Natural killer cell (primary cell): Measurements from ENCODE around the gene SIGLEC1. TPM values are rescaled to one million over a fixed set of nuclear protein-coding genes. Genes with fewer than 3 reads are reported as not detected.
A peak's percentile ranks its signal among the peaks of the same experiment; 100 is the strongest.

Source experiments
- ATAC-seq, 3 donors: fragments of 150-1000 bp in 2 of 3; fragments of 200-7000 bp in 1 of 3; cut with Tn5 transposase; 1 replicate in 1 of 3; 2 replicates in 2 of 3; pipeline ENCODE4 v1.10.0; 2021; ENCODE audit warnings: mild to moderate bottlenecking in 2 of 3, moderate library complexity in 2 of 3
- DNase-seq, 2 donors: peaks; one replicate each; pipeline versions ENCODE4 v3.0.0 to v3.0.0-alpha.2; 2013 to 2021; ENCODE audit warnings: mixed read lengths in 1 of 2
- H3K27ac ChIP-seq: one replicate; pipeline ENCODE4 v1.5.1; 2013; ENCODE audit warnings: mild to moderate bottlenecking, low read length
- H3K27me3 ChIP-seq: one replicate; pipeline ENCODE4 v1.6.1; 2013; ENCODE audit warnings: low read length; ENCODE audit not compliant: control insufficient read depth, insufficient read depth
- H3K36me3 ChIP-seq: one replicate; pipeline ENCODE4 v1.6.1; 2013; ENCODE audit warnings: low read length; ENCODE audit not compliant: control insufficient read depth, insufficient read depth
- H3K4me1 ChIP-seq: one replicate; pipeline ENCODE4 v1.6.1; 2013; ENCODE audit warnings: low read length; ENCODE audit not compliant: control insufficient read depth, insufficient read depth
- H3K4me3 ChIP-seq: one replicate; pipeline ENCODE4 v1.5.1; 2013; ENCODE audit warnings: low read length
- H3K9me3 ChIP-seq: one replicate; pipeline ENCODE4 v1.6.1; 2013; ENCODE audit warnings: low read length; ENCODE audit not compliant: control insufficient read depth, insufficient read depth
- H3K27ac Mint-ChIP-seq, 2 donors: one replicate each; pipeline ENCODE4 v1.8.0; 2022; ENCODE audit warnings: mild to moderate bottlenecking in 2 of 2, mixed read lengths in 2 of 2, moderate library complexity in 1 of 2
- H3K27me3 Mint-ChIP-seq, 2 donors: one replicate each; pipeline ENCODE4 v1.8.0; 2022; ENCODE audit warnings: low read depth in 2 of 2, mixed read lengths in 2 of 2
- H3K36me3 Mint-ChIP-seq: one replicate; pipeline ENCODE4 v1.8.0; 2022; ENCODE audit warnings: mixed read lengths
- H3K4me1 Mint-ChIP-seq, 2 donors: one replicate each; pipeline ENCODE4 v1.8.0; 2022; ENCODE audit warnings: mixed read lengths in 2 of 2
- H3K4me3 Mint-ChIP-seq: one replicate; pipeline ENCODE4 v1.8.0; 2022; ENCODE audit warnings: mild to moderate bottlenecking, moderate library complexity, mixed read lengths
- H3K9me3 Mint-ChIP-seq, 2 donors: one replicate each; pipeline ENCODE4 v1.8.0; 2022; ENCODE audit warnings: mixed read lengths in 2 of 2
- whole genome bisulfite sequencing: methylation state at CpG from one replicate; pipeline ENCODE4 v1.1.7; 2013; ENCODE audit warnings: missing lambda C conversion rate; ENCODE audit not compliant: insufficient coverage; 5-methylcytosine and 5-hydroxymethylcytosine counted together
- intact Hi-C: fragments of 100-400 bp; cut with micrococcal nuclease; formaldehyde crosslinking; loops from one replicate; pipeline ENCODE4 v1.14.2; 2022
- total RNA-seq, 4 donors: library from RNA; stranded (reverse); fragments of 120-200 nt in 1 of 4; gene quantifications; one replicate each; pipeline versions ENCODE4 v1.2.3 to v1.2.4, GENCODE V29; 2013 to 2022
- TF ChIP-seq, protein P1 (sequence below): fragments of 200-600 bp; IDR thresholded peaks from one replicate; pipeline ENCODE4 v1.8.0; 2022; ENCODE audit warnings: antibody characterized with exemption

The SIGLEC1 gene
- total RNA-seq, 3 donors from 2014 or later (not counting 1 experiment from before 2014, with no cell fraction given), result 0.09 to 0.36 (median 0.30) TPM

- no peaks in the 10 kb centered on the region for H3K9me3 Mint-ChIP-seq
- Histone ChIP-seq H3K9me3 (peaks cover 7% of the 10 kb centered on the region), H3K36me3 (no peaks in the 10 kb centered on the region), H3K4me1 (no peaks in the 10 kb centered on the region), H3K27ac (no peak overlapping the region), H3K27me3 (no peaks in the 10 kb centered on the region), H3K4me3 (no peak overlapping the region)
- peak in 1 of 3 donors; percentile 12 for ATAC-seq
- WGBS, result 89% methylated on average over 23 of the region's 23 CpGs
- TF ChIP-seq, protein P1, sequence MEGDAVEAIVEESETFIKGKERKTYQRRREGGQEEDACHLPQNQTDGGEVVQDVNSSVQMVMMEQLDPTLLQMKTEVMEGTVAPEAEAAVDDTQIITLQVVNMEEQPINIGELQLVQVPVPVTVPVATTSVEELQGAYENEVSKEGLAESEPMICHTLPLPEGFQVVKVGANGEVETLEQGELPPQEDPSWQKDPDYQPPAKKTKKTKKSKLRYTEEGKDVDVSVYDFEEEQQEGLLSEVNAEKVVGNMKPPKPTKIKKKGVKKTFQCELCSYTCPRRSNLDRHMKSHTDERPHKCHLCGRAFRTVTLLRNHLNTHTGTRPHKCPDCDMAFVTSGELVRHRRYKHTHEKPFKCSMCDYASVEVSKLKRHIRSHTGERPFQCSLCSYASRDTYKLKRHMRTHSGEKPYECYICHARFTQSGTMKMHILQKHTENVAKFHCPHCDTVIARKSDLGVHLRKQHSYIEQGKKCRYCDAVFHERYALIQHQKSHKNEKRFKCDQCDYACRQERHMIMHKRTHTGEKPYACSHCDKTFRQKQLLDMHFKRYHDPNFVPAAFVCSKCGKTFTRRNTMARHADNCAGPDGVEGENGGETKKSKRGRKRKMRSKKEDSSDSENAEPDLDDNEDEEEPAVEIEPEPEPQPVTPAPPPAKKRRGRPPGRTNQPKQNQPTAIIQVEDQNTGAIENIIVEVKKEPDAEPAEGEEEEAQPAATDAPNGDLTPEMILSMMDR, result no peak
- intact Hi-C loops, result no loop called here
- no peaks in the 10 kb centered on the region for H3K36me3 Mint-ChIP-seq
- H3K27me3 Mint-ChIP-seq, result peaks cover 0 to 3% of the 10 kb centered on the region in 2 donors
- no peak overlapping the region for H3K4me3 Mint-ChIP-seq
- H3K4me1 Mint-ChIP-seq, result no peaks in the 10 kb centered on the region
- H3K27ac Mint-ChIP-seq, result no peak overlapping the region
- DNase-seq, result no peak
Measured at GRCh38 chr20:3692706-3693294, 19.6 kb downstream of the SIGLEC1 start.

- H3K4me1 Mint-ChIP-seq, result no peaks in the 10 kb centered on the region
- H3K27me3 ChIP-seq, result no peaks in the 10 kb centered on the region
- TF ChIP-seq, protein P1, result no peak
- H3K4me3 ChIP-seq, result no peak overlapping the region
- WGBS, result 86% methylated on average over 9 of the region's 9 CpGs
- peaks cover 7% of the 10 kb centered on the region for H3K9me3 ChIP-seq
- H3K27ac Mint-ChIP-seq, result no peak overlapping the region
- no peaks in the 10 kb centered on the region for H3K9me3 Mint-ChIP-seq
- H3K36me3 ChIP-seq, result no peaks in the 10 kb centered on the region
- H3K27ac ChIP-seq, result no peak overlapping the region
- ATAC-seq (no peak), DNase-seq (no peak)
- intact Hi-C loops, result no loop called here
- no peak overlapping the region for H3K4me3 Mint-ChIP-seq
- H3K4me1 ChIP-seq, result no peaks in the 10 kb centered on the region
- H3K27me3 Mint-ChIP-seq, result peaks cover 3 to 4% of the 10 kb centered on the region in 2 donors
- no peaks in the 10 kb centered on the region for H3K36me3 Mint-ChIP-seq
Measured at GRCh38 chr20:3691897-3692296, 20.5 kb downstream of the SIGLEC1 start.

- Histone ChIP-seq H3K27me3 (no peaks in the 10 kb centered on the region), H3K27ac (no peak overlapping the region), H3K4me1 (no peaks in the 10 kb centered on the region), H3K4me3 (no peak overlapping the region), H3K9me3 (peaks cover 2% of the 10 kb centered on the region), H3K36me3 (no peaks in the 10 kb centered on the region)
- H3K36me3 Mint-ChIP-seq, result no peaks in the 10 kb centered on the region
- DNase-seq (no peak), ATAC-seq (no peak)
- H3K9me3 Mint-ChIP-seq, result no peaks in the 10 kb centered on the region
- TF ChIP-seq, protein P1, result no peak
- H3K27me3 Mint-ChIP-seq, result peaks cover 7 to 10% of the 10 kb centered on the region in 2 donors
- no peak overlapping the region for H3K4me3 Mint-ChIP-seq
- intact Hi-C loops, result no loop called here
- 95% methylated on average over 16 of the region's 16 CpGs for WGBS
- no peak overlapping the region for H3K27ac Mint-ChIP-seq
- no peaks in the 10 kb centered on the region for H3K4me1 Mint-ChIP-seq
Measured at GRCh38 chr20:3691306-3691705, 21.1 kb downstream of the SIGLEC1 start.

DNA sequence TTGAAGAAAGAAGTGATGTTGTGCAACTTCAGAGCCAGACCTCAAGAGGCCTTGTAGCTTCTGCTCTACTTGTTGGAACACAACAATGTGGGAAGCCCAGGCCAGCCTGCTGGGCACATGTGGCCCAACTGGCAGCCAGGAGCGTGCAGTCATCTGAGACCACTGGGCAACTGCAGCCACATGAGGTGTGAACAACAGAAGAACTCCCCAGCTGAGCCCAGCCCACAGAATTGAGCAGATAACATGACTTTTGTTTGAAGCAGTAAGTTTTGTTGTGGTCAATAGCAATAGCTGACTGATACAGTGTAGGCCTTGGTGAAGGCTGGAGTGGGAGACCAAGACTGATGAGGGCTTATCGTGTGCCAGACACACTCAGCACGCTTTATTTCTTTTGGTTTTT is 22.0 kb downstream of the SIGLEC1 start:
- Mint-ChIP-seq H3K36me3 (no peaks in the 10 kb centered on the region), H3K9me3 (no peaks in the 10 kb centered on the region), H3K27me3 (peaks cover 14 to 19% of the 10 kb centered on the region in 2 donors), H3K4me3 (no peak overlapping the region), H3K27ac (no peak overlapping the region), H3K4me1 (no peaks in the 10 kb centered on the region)
- no peaks in the 10 kb centered on the region for H3K9me3 ChIP-seq
- no peak for DNase-seq
- TF ChIP-seq, protein P1, result no peak
- WGBS, result 83% methylated on average over 1 of the region's 3 CpGs
- no peaks in the 10 kb centered on the region for H3K36me3 ChIP-seq
- ATAC-seq, result no peak
- H3K27ac ChIP-seq, result no peak overlapping the region
- intact Hi-C loops, result no loop called here
- H3K4me1 ChIP-seq, result no peaks in the 10 kb centered on the region
- H3K27me3 ChIP-seq, result no peaks in the 10 kb centered on the region
- H3K4me3 ChIP-seq, result no peak overlapping the region
